HG02588 (cell line): ENCODE data around the gene ARHGEF10L.

Source experiments
- ATAC-seq: cut with Tn5 transposase; IDR thresholded peaks from one replicate; pipeline ENCODE4 v1.9.1; 2021; ENCODE audit warnings: mild to moderate bottlenecking, moderate library complexity; ENCODE audit not compliant: unreplicated experiment

Gene ARHGEF10L

GRCh38 chr1:17653728-17654351 is 114.3 kb downstream of the ARHGEF10L start:
- ATAC-seq: no peak

- no peak for ATAC-seq
Observed at GRCh38 chr1:17654519-17654918, 115.0 kb downstream of the ARHGEF10L start.

GRCh38 chr1:17655169-17655568 is 115.7 kb downstream of the ARHGEF10L start:
- ATAC-seq: no peak

- no peak for ATAC-seq
Observed at GRCh38 chr1:17655922-17656321, 116.4 kb downstream of the ARHGEF10L start.

- ATAC-seq: no peak
Observed at GRCh38 chr1:17657436-17657835, 117.9 kb downstream of the ARHGEF10L start.

- no peak for ATAC-seq
Observed at GRCh38 chr1:17658837-17659236, 119.3 kb downstream of the ARHGEF10L start.

GRCh38 chr1:17661546-17662157 is 122.2 kb downstream of the ARHGEF10L start:
- ATAC-seq: no peak

- ATAC-seq: no peak
Observed at GRCh38 chr1:17662296-17662695, 122.8 kb downstream of the ARHGEF10L start.

GRCh38 chr1:17662786-17663185 is 123.3 kb downstream of the ARHGEF10L start:
- no peak for ATAC-seq

GRCh38 chr1:17663646-17664045 is 124.1 kb downstream of the ARHGEF10L start:
- ATAC-seq: no peak

GRCh38 chr1:17664322-17664721 is 124.8 kb downstream of the ARHGEF10L start:
- no peak for ATAC-seq

GRCh38 chr1:17665054-17665453 is 125.6 kb downstream of the ARHGEF10L start:
- ATAC-seq: no peak

- ATAC-seq: no peak
Observed at GRCh38 chr1:17665950-17666720, 126.6 kb downstream of the ARHGEF10L start.

- ATAC-seq: no peak
Observed at GRCh38 chr1:17667641-17668040, 128.1 kb downstream of the ARHGEF10L start.

GRCh38 chr1:17668195-17668594 is 128.7 kb downstream of the ARHGEF10L start:
- no peak for ATAC-seq

- no peak for ATAC-seq
Observed at GRCh38 chr1:17668624-17669175, 129.2 kb downstream of the ARHGEF10L start.

- no peak for ATAC-seq
Observed at GRCh38 chr1:17669305-17669704, 129.8 kb downstream of the ARHGEF10L start.

GRCh38 chr1:17669866-17670451 is 130.5 kb downstream of the ARHGEF10L start:
- ATAC-seq: no peak

GRCh38 chr1:17670587-17671313 is 131.3 kb downstream of the ARHGEF10L start:
- no peak for ATAC-seq

- ATAC-seq: no peak
Observed at GRCh38 chr1:17671314-17671705, 131.8 kb downstream of the ARHGEF10L start.

GRCh38 chr1:17671741-17672140 is 132.2 kb downstream of the ARHGEF10L start:
- no peak for ATAC-seq
